ENCODE measurements around the gene DIS3L2.
"Not testable (repeated sequence)": the region's sequence is repeated elsewhere in the genome, so short reads cannot be mapped to it uniquely, and the experiment has no call there.

The DIS3L2 gene

DNA sequence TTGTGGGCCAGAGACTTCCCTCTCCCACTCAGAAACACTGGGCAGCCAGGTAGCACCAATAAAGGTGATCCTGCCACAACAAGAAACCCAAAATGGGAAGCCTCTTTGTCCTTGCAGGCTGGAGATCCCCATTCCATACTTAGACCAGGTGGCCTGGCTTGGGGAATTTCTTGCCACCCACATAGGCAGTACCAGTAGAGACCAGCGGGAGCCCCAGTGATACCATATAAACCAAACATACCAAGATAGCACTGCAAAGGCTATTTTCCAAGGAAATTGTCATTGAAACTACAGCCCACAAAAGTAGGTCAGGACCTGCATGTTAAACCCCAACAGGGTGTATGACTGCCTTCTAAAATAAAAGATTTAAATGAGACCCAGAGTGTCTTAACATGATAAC is 171.6 kb downstream of the DIS3L2 start:
- DNase-seq: no peak

DNA sequence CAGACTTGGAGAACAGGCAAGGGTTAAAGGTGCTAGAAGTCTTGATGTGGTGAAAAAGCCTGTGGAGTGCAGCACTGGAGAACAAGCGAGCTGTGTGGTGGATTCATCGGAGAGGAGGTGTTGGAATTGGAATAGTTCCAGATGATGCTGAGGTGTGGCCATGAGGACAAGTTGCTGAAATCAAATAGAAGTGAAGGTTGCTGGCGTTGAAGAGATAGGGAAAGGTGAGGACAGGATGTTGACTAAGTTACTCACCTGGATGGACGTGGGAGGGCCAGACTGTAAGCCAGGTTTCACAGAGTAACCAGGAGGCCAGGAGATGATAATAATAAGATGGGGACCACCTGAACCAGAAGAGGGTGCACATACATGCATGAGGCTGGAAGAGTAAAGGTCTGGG is 173.4 kb downstream of the DIS3L2 start:
- no peak for DNase-seq

DNA sequence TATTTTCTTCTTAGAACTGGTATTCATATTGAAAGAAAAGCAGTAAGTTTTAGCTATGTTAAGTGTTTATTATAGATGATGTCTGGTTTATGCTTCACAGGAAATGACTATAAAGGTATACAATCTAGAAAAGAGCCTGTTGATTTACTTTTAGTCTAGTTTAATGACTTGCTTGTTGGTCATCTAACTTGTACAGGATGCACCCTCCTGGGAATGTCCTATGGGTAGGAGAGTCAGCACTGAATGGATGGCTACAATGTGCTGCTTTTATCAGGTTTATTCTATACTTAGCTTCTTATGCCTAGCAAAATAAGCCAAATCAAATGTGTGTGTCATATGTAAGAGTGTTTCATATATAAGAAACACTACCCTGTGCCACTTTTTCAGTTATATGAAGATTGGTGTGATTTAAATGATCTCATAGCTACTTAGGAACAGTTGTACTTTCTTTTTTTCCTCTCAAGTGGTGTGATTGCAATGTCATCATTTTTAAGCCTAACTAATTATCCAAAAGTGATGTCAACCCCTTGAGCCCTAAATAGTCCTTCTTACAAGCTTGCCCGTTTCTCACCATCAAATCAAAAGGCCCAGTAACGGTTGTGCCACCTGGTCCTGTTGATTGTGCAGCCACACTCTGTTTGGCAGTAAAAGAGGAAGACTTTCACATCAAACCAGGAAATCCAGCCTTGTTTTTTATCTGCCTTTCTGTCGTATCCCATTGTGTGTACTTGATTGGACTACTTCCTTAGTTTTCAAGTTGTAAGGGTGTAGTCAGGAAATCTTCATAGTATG is 176.0 kb downstream of the DIS3L2 start:
- DNase-seq: no peak

DNA sequence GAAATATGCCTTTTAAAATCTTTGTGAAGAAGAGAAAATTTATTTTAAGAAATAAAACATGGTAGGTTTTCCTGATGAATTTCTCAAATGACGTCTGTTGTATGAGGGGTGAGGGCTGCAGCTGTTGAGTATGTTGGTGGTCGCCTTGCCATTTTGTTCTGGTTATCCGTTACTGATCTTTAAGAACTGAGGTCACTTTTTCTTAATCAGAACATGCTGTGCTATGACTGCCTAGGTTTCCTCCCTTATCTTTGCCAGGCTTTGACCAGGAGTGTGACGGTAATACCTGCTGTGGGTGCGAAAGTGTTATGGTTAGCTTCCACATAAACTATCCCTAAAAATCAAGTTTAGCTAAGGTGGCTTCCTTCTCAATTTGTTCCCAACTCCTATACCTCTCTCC is 176.9 kb downstream of the DIS3L2 start:
- no peak for DNase-seq

DNA sequence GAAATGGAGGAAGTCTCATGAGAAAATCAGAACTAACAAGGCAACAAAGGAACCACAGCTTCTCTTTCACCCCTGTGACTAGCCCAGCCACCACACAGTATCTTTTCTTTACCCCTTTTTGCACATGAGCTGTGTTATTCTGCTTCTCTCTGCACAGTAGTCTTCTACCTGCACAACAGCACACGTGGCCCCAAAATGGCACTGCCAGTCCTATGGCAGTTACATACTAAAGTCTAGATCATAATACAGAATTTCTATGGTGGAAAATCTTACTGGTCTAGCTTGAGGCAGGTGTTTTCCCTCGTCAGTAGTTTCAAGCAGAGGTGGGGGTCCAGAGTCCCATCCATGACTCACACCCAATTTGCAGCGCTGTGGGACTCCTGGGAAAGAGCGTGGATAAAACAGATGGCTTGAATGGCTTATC is 177.7 kb downstream of the DIS3L2 start:
- DNase-seq: no peak

DNA sequence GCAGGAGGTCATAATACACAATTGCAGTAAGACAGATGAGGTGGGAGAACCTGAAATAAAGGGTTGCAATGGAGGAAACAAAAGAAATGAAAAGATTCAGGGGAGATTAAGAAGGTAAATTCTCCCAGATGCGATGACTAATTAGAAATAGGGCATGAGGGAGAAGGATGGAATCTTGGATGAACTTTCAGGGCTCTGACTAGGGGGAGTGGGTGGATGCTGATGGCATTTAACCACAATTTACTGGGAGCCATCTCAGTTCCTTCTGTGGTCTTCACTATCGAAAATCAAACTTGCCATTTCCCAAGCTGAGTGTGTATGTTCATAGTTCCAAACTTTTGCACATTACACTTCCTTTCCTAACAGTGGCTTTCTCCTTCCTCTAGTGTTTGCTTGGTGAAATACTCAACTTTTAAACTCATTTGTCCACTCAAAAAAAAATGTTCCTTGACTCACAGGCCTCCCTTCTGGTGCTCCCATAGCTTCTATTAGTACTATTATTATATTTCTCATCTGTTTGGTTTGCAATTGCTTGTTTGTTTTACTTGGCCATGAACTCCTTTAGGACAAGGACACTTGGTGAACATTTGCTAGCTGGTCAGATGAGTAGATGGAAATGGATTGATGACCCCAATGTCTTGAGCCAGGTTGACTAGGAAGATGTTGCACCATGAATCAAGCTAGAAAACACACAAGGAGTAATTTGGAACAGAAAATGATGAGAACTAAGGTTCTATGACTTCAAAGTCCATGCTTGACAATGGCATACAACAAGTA is 178.5 kb downstream of the DIS3L2 start:
- no peak for DNase-seq

DNA sequence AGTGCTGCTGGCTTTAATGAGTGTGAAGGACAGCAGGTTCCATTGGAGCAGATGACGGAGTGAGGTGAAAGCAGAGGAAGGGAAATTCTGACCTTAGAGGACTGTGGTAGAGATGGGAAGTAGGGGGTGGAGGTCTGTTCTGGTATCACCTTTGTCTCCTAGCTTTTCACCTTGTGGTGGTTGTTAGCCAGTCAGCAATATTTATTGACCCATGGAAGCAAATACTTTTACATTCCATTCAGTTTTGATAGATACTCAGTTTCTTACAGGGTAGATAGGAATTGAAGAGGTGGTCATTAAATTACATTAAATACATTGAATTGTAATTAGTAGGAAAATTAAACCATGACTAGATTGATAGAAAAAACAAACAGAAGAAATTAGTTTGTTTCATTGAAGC is 180.1 kb downstream of the DIS3L2 start:
- DNase-seq: no peak

DNA sequence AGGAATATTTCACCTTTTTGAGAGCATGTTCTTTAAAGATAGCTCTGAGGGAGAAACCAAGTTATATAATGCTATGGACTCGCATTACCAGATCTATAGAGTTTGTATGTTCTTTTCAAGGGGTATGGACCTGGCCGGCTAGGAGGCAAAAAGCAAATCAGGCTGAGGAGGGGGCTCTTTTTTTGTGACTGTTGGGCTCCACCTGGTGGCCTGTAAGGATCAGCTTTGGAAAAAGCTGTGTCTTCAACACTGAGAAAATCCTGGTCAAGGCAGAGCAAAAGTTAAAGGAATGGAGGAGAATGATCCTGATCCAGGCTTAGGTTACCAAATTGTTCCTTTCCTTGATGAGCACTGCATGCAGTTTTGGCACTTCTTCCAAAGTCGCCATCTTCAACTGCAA is 180.5 kb downstream of the DIS3L2 start:
- peak; percentile 38 for DNase-seq

DNA sequence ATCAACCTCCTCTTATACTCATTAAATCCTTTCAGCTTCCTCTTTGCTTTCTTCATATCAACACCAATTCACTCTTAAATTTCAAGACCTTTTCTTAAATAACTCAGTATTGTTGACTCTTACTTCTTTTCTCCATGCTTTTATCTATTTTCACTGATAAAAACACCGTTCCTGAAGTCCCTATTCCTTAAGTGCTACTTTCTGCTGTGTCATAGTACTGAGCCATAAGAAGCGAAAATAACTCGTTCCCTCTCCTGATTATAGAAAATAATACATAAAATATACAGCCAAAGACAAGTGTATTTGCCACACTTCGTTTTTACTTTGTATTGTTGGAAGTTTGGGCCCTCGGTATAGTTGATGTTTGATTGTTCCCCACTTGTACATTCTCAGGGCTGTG is 181.0 kb downstream of the DIS3L2 start:
- DNase-seq: no peak

DNA sequence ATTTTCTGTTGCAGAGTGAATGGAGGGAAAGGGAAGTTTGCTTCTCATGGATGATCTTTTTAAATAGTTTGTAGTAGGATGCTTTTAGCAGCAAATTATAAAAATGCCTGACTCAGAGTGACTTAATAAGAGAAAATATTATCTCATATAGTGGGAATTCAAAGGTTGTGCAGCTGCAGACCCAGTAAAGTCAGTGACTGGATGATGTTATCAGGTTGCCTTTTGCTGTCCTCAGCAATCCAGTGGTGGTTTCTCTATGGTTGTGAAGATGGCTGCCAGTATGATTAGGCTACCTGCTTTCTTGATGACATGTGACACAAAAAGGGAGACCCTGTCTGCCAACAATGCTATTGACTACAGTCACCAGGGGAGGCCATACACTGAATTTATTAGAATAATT is 184.8 kb downstream of the DIS3L2 start:
- DNase-seq: no peak

DNA sequence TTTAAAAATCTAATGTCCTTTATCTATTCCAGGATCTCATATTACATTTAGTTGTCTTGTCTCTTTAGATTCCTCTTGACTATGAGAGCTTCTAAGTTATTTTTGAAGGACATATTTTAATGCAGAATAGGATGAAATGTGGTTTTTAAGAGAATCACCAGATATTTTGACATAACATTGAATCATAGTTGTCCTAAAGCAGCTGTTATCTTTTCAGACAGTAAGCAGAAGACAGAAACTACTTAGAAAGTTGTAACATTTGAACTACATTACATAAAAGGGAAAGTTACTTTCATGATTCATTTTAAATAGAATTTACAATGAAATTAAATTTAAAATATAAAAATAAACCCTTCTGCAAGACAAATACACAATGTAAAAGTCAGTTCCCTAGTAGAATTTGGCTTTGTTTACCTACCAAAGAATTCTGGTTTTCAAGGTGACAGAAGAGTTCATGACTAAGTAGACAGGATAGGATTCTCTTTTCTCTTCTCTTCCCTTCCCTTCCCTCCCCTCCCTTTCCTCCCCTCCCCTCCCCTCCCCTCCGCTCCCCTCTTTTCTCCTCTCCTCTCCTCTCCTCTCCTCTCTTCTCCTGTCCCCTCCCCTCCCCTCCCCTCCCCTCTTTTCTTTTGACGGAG is 186.0 kb downstream of the DIS3L2 start:
- no peak for DNase-seq

DNA sequence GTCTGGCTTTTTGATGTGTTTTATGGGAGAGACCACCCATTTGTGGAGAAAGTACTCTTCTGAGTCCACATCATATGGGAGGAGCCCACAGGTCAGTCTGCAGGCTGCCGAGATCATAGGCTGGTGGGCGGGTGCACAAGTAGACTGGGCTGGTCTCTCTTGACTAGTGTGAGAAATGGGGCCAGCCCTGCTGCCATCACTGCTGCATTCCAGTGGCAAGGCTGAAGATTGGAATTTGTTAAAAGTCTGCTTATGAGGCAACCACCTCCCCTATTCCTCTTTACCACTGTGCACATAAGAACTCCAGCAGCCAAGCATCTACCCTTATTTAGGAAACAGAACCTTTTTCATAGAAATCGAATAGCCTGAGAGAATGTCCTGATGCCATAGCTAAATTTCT is 200.7 kb downstream of the DIS3L2 start:
- no peak for DNase-seq

DNA sequence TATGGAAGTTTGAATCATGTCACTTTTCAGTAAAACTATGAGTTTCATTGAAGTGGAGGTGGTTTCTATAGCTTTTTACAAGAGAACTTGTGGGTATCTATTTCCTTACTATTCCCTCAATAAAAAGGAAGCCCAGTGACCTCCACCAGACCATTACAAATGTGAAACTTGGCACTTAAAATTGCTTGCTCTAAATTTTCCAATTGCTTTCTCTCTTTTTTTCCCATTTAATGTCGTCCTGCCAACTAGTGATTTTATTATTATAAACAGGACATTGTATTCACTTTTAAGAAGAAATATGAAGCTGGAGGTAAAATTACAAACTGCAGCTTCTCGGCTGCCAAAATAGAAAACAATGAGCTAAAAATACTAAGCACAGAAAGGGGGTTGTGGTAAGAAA is 208.9 kb downstream of the DIS3L2 start:
- DNase-seq: no peak

DNA sequence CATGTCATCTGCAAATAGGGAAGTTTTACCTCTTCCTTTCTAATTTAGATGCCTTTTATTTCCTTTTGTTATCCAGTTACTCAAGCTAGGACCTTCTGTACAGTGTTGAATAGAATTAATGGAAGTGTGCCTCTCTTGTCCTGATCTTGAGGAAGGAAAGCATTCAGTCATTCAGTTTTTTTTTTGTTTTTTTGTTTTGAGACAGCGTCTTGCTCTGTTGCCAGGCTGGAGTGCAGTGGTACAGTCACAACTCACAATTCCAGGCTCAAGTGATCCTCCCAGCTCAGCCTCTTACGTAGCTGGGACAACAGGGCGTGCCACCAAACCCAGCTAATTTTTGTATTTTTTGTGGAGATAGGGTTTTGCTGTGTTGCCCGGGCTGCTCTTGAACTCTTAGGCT is 213.1 kb downstream of the DIS3L2 start:
- DNase-seq: no peak

DNA sequence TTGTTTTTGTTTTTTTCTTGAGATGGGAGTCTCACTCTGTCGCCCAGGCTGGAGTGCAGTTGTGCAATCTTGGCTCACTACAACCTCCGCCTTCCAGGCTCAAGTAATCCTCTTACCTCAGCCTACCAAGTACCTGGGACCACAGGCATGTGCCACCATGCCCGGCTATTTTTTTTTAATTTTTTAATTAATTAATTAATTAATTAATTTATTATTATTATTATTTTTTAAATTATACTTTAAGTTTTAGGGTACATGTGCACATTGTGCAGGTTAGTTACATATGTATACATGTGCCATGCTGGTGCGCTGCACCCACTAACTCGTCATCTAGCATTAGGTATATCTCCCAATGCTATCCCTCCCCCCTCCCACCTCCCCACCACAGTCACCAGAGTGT is 215.1 kb downstream of the DIS3L2 start:
- not testable (repeated sequence) for DNase-seq

DNA sequence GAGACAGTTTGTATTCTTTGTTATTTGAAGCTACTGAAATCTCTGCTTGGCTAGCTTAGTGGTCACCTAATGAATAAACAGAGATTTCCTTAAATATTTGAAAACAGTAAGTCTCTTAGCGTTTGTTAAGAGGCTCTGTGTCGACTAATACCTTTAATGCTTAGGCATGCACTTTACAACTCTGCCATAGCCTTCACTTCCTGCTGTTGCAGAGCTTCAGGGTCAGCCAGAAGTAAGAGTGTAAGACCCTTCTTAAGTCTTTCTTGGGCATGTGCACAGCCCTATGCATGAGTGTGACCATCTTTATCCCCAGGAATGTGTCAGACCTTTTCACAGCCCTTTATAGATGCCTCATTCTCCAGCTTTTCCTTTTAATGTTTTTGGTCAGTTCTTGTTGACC is 221.8 kb downstream of the DIS3L2 start:
- no peak for DNase-seq

DNA sequence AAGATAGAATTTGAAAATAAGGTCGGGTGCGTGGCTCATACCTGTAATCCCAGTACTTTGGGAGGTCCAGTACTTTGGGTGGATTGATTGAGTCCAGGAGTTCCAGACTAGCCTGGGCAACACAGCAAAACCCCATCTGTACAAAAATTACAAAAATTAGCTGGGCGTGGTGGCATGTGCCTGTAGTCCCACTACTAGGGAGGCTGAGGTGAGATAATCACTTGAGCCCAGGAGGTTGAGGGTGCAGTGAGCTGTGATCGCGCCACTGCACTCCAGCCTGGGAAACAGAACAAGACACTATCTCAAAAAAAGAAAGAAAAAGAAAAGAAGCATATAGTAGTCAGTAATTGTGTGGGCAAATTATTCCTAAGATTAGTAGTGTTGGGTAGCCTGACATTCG is 222.8 kb downstream of the DIS3L2 start:
- DNase-seq: no peak

DNA sequence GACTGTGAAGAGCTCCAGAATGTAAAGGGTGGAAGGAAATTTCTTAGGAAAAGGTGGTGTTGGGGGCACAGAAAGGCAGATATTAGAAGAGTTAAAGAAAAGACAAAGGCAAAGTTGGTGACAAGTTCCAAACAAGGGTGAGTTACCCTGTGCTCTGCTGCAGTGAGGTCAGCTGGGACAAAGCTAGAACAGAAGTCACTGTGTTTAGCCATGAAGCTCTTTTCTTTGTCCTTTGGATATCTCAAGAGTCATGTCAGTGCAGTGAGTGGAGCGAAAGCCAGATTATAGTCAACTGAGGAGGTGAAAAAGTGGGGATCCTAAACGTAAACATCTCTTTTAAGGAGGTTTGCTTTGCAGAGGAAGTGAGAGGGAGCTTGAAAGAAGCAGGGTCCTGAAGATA is 229.3 kb downstream of the DIS3L2 start:
- DNase-seq: no peak

DNA sequence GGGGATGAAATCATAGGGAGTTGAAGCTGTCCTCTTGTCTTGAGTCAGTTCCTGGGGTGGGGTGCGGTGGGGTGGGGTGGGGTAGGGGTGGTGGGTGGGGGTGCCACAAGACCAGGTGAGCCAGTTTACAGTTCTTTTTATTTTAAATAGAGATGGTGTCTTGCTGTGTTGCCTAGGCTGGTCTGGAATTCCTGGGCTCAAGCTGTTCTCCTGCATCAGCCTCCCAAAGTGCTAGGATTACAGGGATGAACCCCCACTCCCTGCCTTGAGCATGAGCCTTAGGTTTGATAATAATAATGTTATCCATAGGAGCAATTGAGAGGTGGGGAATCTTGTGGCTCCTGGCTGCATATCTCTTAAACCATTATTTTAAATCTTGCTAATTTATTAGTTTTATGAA is 234.0 kb downstream of the DIS3L2 start:
- DNase-seq: no peak

DNA sequence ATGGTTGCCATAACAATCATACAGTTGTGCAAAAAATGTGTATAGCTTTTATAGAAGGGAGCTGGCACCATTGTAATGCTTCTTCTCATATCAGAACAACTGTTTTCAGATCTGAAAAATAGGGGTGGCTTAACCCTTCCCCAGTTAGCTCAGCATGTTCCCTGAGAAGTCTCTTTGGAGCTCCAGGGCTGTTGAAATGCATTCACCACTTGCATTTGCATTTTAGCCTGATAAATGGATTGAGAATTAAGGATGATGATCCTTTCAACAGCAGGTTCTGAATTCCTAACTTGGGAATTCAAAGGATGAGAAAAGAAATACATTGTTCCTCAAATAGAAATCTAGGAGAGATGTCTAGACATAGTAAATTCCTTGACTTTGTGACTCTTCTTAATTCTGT is 235.3 kb downstream of the DIS3L2 start:
- no peak for DNase-seq

DNA sequence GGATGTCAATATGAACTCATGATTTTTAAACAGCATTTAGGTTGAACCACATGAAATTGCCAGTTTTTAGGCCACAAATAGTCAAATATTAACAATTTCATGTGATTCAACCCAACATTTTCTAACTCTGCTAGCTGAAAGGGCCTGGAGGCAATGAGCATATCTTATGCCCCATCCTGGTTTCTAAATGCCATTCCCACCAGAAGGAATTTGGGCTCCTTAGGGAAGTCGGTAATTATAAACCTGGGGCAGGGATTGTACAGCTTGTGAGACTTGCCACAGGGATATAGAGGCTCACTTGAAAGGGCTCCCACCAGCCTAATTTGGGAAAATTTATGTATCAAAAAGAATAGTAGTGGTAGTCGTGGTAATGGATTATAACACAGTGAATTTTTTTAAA is 238.7 kb downstream of the DIS3L2 start:
- DNase-seq: no peak

DNA sequence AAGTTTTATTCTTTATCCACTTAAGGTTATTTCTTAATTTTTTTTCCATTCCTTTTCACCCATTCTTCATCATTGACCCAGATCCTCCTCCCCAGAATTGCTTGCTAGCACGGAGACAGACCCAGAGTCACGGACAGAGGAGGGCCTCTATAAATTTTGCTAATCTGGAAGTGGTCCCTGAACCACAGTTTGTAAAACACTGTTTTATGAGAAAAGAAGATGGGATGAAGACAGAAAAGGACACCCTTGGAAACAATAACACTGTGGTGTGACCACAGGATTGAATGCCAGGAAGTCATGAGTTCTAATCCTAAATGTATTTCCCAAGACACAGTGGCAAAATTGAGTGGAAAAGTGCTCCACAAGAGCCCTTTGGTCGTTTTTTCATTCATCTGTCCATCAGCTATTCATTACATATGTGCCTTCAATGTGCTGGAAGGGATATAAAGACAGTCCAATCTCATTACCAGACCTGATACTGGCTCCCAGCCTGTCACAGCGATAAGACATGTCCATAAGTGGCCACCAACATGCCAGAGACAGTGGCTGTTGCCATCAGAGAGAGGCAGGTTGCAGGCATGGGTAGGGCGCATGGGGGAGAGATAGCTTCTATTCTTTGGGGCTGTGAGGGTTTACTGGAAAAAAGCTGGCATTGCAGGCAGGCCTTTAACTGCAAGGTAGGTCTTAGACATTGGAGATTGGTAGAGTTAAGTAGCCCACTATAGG is 241.8 kb downstream of the DIS3L2 start:
- no peak for DNase-seq

DNA sequence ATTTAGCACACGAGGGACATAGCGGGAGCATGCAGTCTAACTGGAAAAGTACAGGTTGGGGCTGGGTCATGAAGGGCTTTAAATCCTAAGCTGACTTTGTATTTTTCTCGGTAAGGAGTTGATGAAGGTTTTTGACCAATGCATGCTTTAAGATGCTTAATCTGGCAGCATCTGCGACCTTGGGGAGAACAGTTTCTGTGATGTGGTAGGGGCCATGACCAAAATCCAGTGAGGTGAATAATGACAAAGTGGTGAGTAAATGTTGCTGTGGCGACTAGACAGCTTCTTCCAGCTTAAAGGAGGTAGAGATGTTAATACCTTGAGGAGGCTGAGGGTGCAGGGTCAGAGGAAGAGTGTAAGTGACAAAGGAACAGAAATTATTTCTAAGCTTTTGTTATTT is 242.4 kb downstream of the DIS3L2 start:
- DNase-seq: no peak
